ENCODE data around the gene TMCC2. TPM values are rescaled to one million over a fixed set of nuclear protein-coding genes. Genes with fewer than 3 reads are reported as not detected.

Gene TMCC2
- total RNA-seq, 1 experiment from 2014 or later: 3.1 TPM

DNA sequence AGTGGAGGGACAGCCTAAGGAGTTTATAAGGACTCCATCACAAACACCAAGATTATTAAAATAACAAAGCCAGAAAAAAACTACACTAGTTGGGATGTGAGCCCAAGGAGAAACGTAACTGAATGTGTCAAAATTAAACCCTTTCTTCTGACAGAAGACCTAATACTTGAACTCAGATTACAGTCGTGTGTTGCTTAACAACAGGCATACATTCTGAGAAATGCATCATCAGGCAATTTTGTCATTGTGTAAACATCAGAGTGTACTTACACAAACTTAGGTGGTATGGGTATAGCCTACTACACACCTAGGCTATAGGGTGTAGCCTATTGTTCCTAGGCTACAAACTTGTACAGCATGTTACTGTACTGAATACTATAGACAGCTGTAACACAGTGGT lies 39.6 kb upstream of the TMCC2 start:
- no TSS peak for BruUV-seq (replicated peaks)
- Histone ChIP-seq H3K4me1 (ENCODE audit: control insufficient read depth, insufficient read depth, low read length) (0 out of 2 replicates have a peak, but pooled peaks cover 6% of the 10 kb centered on the region), H3K9me3 (ENCODE audit: control insufficient read depth, insufficient read depth, low read depth, low read length) (no peaks in the 10 kb centered on the region), H3K36me3 (ENCODE audit: control insufficient read depth, insufficient read depth, low read length) (no peaks in the 10 kb centered on the region), H3K4me3 (ENCODE audit: low read depth in 2 of 2, low read length in 2 of 2) (no peak overlapping the region), H3K27me3 (ENCODE audit: control insufficient read depth, insufficient read depth, low read length) (no peaks in the 10 kb centered on the region), H3K27ac (ENCODE audit: low read length) (no peak overlapping the region)
- in situ Hi-C loops (cut with HindIII; ENCODE audit: low pct_unique_long_range_greater_than_20kb, low sequenced_read_pairs): no loop called here
- TF ChIP-seq POLR2AphosphoS5 (IDR thresholded peaks at IDR 0.05; ENCODE audit: low read depth, low read length): no peak
- no peak for TF ChIP-seq REST (IDR thresholded peaks at IDR 0.05; ENCODE audit: insufficient read depth in 1 of 2, low read depth in 2 of 2, low read length in 1 of 2)
- TF ChIP-seq, protein P1, sequence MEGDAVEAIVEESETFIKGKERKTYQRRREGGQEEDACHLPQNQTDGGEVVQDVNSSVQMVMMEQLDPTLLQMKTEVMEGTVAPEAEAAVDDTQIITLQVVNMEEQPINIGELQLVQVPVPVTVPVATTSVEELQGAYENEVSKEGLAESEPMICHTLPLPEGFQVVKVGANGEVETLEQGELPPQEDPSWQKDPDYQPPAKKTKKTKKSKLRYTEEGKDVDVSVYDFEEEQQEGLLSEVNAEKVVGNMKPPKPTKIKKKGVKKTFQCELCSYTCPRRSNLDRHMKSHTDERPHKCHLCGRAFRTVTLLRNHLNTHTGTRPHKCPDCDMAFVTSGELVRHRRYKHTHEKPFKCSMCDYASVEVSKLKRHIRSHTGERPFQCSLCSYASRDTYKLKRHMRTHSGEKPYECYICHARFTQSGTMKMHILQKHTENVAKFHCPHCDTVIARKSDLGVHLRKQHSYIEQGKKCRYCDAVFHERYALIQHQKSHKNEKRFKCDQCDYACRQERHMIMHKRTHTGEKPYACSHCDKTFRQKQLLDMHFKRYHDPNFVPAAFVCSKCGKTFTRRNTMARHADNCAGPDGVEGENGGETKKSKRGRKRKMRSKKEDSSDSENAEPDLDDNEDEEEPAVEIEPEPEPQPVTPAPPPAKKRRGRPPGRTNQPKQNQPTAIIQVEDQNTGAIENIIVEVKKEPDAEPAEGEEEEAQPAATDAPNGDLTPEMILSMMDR (IDR thresholded peaks at IDR 0.05): no peak
- TF ChIP-seq SIN3A (IDR thresholded peaks at IDR 0.05; ENCODE audit: borderline replicate concordance, insufficient read depth, low read depth, low read length): no peak
- TF ChIP-seq TCF7L2 (IDR thresholded peaks at IDR 0.05; ENCODE audit: low read depth, low read length): no peak
- ChIA-PET CTCF (no interaction called here), POLR2A (no interaction called here)
- ATAC-seq (no peak), DNase-seq (ENCODE audit: low read depth, low spot score) (no peak)
- intact Hi-C loops (cut with micrococcal nuclease; ENCODE audit: unreplicated experiment): no loop called here

DNA sequence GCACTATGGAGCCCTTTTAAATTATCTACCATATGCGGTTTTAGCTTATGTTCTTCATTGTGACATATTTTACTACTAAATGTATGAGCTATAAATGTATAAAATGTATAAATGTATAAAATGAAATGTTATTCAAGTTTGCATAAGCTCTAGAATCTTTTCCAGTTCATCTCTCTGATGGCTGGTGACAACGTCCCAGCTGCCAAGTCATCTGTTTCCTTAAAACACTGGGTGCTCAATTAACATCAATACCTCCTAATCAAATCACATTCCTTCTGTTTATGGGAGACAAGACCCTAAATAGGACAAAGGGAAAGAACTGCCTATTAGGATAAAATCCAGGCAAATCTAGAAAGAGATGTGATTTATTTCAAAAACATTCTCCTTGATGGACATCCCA lies 39.1 kb upstream of the TMCC2 start:
- H3K27me3 ChIP-seq (ENCODE audit: control insufficient read depth, insufficient read depth, low read length): no peaks in the 10 kb centered on the region
- no peak for ATAC-seq
- TF ChIP-seq REST (IDR thresholded peaks at IDR 0.05; ENCODE audit: insufficient read depth in 1 of 2, low read depth in 2 of 2, low read length in 1 of 2): no peak
- no peak for TF ChIP-seq POLR2AphosphoS5 (IDR thresholded peaks at IDR 0.05; ENCODE audit: low read depth, low read length)
- no peak for TF ChIP-seq SIN3A (IDR thresholded peaks at IDR 0.05; ENCODE audit: borderline replicate concordance, insufficient read depth, low read depth, low read length)
- TF ChIP-seq TCF7L2 (IDR thresholded peaks at IDR 0.05; ENCODE audit: low read depth, low read length): no peak
- no TSS peak for BruUV-seq (replicated peaks)
- intact Hi-C loops (cut with micrococcal nuclease; ENCODE audit: unreplicated experiment) (no loop called here), in situ Hi-C loops (cut with HindIII; ENCODE audit: low pct_unique_long_range_greater_than_20kb, low sequenced_read_pairs) (no loop called here)
- no peak for DNase-seq (ENCODE audit: low read depth, low spot score)
- H3K4me1 ChIP-seq (ENCODE audit: control insufficient read depth, insufficient read depth, low read length): 0 out of 2 replicates have a peak, but pooled peaks cover 6% of the 10 kb centered on the region
- CTCF ChIA-PET: no interaction called here
- no peaks in the 10 kb centered on the region for H3K36me3 ChIP-seq (ENCODE audit: control insufficient read depth, insufficient read depth, low read length)
- H3K9me3 ChIP-seq (ENCODE audit: control insufficient read depth, insufficient read depth, low read depth, low read length): no peaks in the 10 kb centered on the region
- no peak overlapping the region for H3K4me3 ChIP-seq (ENCODE audit: low read depth in 2 of 2, low read length in 2 of 2)
- POLR2A ChIA-PET: no interaction called here
- no peak overlapping the region for H3K27ac ChIP-seq (ENCODE audit: low read length)
